Measurements from ENCODE around the gene PAPOLA. TPM values are rescaled to one million over a fixed set of nuclear protein-coding genes. Genes with fewer than 3 reads are reported as not detected.

The PAPOLA gene
- total RNA-seq, 1 experiment from 2014 or later, result 75.5 TPM

DNA sequence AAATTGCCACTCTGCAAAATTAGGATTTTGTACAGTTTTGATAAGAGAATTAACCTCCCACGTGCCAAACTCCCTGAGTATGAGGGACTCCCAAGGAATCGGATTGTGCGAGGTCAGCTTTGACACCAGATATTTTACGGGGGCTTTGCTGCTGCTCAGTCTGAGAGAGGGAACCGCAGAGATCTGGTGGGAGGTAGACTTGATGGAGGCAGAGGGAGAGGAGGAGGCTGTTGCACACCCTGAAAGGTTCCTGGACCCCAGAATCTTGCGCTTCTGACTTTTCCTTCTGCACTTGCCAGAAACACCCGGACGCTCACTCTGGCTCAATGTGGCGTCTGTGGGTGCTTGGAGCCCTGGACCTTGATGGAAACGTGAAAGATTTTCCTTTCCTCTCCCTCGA lies 83.9 kb downstream of the PAPOLA start:
- DNase-seq (ENCODE audit: low read depth), result no peak

DNA sequence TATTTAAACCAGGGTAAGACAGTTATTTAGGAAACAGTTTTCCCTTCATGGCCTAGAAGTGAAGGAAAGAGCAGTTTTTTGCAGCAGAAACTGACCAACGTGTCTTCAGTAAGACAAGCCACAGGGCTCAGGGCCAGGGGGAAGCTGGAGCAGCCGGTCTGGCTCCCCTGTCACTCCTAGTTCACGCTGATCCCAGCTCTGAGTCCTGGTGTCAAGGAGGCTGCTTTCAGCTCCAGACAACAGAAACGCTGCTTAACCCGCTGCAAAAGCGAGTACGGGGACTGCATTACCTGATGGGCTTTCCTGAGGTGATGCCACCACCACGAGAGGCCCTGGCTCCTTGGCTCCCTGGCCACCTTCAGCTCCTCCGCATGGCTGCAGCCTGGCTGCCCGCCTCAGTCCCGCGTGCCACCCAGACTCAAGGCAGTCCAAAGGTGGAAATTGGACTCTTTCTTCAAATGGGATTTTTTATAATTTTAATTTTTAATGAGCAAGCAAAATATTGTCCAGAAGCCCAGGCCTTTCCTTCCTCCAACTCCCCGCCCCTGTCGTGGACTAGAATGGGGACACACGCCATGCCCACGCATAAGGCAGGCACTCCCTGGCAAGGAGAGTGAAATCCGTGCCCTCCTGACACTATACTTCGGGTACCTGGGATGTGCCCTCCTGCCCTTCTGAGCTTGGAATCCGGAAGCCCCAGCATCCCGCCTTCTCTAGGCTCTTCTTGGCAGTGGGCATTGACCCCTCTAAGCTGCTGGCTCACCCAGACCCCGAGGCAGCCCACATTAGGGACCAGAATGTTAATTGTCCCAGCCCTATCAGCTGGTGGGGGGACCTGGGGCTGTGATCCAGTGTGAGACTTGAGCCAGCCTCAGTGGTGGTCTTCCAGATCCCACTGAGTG lies 85.0 kb downstream of the PAPOLA start:
- no peak for DNase-seq (ENCODE audit: low read depth)

DNA sequence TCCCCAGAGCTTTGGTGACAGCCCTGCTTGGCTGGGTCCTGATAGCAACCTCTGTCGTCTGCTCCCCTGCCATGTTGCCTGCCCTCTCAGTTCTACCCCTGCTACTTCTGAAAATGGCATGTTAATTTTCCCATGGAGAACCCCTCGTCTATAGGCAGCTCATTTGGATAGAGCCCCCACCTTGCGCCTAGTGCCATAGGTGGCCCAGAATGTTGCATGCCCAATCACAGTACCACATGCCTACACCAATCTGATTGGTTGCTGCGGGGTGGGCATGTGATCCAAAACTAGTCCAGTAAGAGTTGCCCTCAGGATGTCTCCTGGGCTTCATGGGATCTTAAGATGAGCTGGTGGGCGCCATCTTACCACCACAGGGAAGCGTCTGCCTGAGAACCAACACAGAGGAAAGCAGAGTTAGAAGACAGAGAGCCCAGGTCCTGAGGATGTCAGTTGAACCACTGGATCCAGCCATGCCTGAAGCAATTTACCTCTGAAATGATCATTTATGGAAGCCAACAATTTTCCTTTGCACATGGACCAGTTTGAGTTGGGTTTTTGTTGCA lies 85.7 kb downstream of the PAPOLA start:
- DNase-seq (ENCODE audit: low read depth), result no peak

DNA sequence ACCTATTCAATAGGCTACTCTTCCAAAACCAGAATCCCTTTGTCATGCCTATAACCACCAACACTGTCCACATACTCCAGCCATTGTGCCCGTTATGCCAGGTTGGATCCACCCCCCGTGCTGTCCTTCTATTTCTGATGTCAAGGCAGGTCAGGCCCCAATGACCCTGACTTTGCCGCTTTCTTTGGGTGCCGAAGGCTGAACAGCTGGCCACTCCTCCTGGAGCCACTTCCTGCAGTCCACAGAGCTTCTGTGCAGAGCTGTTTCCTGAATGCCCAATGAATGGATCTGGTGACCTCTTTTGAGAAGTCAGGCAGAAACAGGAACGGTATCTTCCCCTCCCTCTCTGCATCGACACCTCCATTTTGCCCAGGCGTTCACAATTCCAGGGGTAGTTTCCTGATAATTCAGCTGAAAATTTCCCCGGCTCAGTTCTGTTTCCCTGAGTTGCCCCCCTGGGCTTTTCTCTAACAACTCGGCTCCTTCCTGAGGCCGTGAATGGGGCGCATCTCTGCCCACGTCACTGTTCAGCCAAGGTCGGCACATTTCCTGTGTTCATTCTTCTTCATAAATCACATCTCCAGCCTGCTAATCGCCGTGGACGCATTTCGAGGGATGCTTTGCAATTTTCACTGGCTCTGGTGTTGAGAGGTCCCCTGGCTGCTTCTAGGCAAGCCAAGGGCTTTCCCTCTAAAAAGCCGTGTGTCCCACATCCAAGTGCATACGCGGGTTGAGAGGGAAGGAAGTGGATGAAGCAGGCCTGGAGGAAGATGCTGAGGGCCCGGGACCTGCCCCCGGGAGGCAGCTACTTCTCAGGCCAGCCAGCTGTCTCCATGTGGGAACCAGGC lies 86.5 kb downstream of the PAPOLA start:
- no peak for DNase-seq (ENCODE audit: low read depth)

DNA sequence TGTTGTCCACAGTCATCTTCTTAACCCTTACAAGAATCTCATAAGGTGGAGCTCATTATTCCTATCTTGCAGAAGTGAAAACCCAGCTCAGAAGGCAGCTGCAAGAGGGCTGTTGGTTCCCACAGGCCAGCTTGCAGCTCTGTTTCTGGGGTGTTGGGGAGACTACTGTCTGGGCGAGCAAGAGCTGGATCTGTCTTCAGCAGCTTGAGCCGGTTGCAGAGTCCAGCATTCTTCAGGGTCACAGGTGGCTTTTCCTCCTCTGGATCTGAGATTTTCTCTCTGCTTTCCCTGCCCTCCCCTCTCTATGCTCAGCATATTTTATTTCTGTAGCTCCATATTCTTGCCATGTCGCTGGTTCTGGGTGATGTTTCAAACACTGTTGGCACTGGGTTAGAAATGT lies 87.4 kb downstream of the PAPOLA start:
- no peak for DNase-seq (ENCODE audit: low read depth)

DNA sequence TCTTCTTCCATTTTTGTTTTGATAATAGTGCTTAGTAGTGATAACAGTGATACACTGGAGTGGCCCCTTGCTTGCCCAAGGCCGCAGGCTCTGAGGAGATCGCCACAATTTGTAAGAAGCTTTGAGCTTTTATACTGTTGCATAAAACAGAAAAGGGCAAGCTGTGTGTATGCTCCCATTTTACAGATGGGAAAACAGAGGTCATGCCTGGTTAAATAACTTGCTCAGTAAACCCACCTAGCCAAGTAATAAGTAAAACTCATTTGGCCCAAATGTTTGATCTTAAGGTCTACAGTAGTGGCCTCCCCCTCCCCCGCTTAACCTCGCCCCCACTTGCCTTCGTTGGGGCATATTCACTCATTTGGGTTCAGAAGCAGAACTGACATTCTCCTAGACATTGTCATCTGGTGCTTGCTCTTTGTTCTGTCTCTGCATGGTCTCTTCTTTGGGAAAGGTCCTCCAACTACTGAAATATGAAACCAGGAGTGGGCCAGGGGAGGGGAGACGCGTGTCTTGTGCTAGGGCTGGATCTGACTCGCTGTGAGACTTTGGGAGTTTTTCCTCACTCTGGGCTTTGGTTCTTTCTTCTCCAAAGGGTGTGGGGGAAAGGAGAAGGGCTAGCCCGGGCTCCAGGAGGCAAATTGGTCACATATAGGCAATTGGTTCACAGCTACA lies 88.1 kb downstream of the PAPOLA start:
- DNase-seq (ENCODE audit: low read depth), result no peak

DNA sequence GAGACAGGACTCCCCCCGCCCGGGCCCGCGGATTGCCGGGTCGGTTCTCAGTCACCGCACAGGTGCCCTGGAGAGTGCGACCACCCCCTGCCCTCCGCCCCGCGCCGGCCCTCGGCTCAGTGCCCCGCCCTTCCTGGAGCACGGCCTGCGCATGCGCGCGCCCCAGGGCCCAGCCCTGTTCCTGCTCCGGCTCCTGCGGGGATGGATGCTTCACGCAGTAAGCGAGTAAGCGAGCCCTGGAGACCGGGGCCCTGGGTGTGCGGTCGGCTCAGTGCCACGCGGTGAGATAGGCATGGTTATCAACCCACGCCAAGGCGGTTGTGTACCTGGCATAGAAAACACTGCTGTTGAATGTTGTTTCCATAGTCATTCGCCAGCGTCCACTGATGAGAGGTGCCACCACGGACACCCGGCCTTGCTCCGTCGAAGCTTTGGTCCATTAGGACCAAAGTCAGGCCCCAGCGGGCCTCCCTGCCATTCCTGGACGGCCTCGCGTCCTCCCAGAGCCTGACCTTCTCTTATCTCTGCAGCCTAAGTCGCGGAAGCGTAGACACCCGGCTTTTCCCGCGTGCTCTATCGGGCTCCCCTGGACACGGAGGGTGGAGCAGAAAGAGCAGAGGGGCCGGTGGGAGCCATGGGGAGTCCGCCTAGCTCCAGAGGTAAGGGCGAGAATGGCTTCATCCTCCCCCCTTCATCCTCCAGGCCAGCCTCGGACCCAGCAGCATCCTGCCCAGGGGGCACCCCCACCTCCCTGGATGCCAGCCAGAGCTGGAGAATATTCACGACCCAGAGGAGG lies 90.6 kb downstream of the PAPOLA start:
- no peak for DNase-seq (ENCODE audit: low read depth)

DNA sequence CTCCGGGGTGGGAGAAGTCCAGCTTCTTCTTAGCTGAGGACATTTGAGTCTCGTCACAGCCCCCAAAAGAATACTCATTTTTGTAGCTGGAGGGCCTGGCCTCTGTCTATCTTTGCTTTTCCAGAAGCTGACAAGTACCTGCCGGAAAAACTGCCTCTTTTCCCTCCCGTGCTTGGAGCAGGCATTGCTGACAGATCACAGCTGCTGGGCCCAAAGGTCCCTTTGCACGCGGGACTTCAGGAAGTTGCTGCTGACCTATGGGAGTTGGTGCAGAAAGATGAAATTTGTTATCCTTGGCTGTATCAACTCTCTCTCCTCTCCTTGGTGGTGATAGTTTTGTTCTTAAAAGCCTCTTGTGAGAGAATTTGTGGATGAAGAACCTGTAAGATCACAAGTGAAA lies 92.8 kb downstream of the PAPOLA start:
- DNase-seq (ENCODE audit: low read depth), result no peak

DNA sequence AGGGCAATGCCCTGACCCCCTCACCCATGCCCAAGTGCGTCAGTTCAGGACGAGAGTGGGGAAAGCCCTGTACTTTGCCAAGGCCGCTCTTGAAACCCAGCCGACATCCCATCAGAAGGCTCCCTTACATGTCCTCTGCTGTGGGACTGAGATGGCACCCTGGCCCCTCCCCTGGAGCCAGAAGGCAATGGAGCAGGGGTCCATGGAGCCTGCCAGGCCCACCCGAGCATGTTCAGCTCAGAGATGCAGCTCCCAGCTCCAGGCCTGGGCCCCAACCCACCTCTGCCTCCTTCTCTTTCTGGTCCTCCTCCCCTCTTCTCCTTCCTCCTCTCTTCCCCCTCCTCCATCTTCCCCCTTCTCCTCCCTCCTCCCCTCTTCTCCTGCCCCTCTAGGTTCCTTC lies 95.5 kb downstream of the PAPOLA start:
- DNase-seq (ENCODE audit: low read depth), result no peak

DNA sequence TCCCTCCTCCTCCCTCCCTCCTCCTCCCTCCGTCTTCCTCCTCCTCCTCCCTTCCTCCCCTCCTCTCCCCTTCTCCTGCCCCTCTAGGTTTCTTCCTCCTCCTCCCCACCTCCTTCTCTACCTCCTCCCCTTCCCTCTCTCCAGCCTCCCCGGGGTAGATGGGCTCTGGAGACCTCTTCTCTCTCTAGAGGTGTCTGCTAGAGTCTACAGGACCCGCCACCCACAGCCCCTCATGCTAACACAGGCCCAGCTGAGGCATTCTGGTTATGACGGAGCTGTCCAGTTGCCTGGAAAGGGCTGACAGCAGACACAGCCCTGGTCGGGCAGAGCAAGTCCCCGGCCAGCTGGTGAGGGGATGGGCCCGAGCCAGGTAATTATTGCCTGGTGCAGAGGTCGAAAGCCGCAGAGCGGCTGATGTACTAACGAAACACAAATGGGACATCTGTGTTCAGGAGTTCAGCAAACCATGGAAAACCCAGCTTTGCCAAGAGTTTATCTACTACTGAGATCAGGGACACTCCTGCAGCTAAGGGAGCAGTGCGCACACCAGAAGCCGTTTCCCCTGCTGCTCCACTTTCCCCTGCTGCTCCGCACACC lies 96.2 kb downstream of the PAPOLA start:
- no peak for DNase-seq (ENCODE audit: low read depth)

DNA sequence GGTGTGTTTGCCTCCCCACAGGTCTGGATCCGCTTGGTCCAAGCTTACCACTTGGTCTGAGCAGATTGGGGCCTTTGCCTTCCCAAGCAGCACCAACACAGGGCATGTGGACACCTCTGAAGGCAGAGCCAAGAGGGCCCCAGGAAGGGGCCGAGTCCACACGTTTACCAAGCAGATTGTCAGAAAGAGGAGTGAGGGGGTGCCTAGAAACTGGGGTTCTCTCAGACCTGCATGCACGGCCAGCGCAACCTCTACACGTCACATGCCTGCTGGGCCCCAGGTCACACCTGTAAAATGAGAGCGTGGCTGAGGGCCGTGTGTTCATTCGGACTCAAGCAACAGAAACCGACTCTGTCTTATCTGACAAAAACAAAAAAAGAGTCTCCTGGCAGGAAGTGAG lies 96.9 kb downstream of the PAPOLA start:
- DNase-seq (ENCODE audit: low read depth), result no peak

DNA sequence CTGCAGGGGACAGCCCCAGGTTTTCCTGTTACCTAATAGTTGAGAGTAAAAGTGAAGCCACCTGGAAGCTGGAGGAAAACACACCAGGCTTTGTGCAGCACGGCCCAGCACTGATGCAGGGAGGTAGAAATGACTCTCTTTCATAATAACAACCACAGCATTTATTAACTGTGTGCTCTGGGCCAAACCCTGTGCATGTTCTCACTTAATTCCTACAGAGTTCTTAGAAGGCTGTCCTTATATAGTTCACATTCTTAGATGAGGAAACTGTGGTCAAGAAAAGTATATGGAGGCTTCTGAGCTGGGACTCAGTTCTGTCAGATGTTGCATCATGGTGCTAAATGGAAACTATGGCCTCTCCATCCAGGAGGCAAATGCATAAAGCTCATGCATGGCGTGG lies 100.0 kb downstream of the PAPOLA start:
- DNase-seq (ENCODE audit: low read depth), result no peak

DNA sequence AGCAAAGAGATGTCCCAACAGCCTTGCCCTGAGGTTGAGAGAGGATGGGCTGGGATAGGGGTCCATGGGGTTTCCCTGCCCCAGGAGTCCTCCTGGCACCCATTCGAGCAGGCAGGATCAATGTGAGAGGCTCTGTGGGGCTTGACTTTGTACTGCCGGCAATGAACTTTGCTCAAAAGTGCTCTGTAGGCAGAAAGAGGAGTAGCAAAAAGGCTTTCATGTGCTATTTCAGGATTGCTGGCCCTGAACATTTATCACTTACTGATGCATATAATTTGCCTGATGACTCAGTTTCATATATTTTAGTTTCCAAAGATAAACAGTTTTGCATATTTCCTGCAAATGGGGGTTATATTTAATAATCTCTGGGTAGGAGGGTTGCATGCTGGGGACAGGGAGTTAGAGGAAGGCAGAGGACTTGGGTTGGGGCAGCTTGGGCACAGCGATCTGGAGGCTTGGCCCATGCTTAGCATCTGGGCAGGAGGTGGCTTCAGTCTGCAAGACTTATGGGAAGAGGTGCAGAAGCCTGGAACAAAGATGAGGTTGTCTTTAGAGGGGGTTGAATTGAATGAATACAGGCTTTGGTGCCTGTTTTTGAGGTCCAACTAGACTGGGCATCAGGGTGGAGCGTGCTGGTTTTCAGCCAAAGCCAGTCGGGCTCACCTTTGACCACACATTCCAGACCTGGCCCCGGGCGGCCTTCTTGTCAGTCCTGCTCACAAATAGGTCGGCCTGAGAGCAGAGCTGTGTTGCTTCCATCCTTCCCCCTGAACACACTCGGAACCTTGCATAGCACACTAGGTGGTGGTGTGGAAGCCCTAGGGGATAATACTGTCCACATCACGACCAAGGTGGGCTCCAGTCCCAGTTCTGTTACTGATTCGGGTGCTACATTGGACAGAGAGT lies 101.4 kb downstream of the PAPOLA start:
- DNase-seq (ENCODE audit: low read depth), result no peak

DNA sequence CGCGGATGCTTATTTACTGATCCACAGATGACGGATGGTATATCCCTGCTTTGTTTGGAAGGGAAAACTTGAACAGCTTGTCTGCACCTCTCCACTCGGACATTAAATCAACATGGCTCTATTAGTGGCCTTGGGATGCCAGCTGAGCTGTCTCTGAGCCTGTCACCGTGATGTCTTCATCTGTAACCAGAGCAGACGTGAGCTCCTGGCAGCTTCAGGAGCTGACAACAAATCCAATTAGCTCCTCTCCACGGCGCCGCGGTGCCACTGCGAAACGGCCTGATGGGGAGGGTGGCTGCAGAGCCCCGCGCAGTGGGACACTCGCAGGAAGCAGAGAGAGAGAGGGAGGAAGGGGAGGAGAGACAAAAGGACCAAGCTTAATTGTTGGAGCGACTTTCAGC lies 112.3 kb downstream of the PAPOLA start:
- no peak for DNase-seq (ENCODE audit: low read depth)

DNA sequence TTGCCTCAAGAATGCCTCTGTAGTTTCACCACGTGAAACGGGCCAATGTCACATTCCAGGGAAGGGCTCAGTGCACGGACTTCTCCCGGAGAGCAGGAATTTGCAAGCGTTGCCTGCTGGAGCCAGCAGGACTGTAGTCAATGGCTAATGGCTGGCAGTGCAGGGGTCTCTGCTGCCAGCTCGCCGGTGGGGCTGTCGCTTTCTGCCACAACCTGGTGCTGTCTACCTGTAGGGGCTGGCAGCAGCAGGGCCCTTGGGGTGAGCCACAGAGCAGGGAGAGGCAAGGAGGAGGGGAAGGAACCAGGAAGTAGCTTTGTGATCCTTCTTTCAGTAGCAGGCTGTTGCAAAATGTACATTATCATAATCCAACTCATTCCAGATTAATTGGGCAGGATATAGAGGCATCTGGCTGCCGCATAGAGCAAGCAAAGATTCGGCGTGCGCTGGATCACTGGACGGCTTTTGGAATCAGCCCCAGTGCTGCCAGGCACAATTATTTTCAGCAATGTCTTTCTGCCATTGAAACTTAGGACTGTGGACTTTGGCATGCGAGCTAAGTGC lies 114.1 kb downstream of the PAPOLA start:
- no peak for DNase-seq (ENCODE audit: low read depth)

All from RPMI7951 (cell line).